HG02885 (cell line): ENCODE data around the gene GADD45B.
"Not testable (repeated sequence)": the region's sequence is repeated elsewhere in the genome, so short reads cannot be mapped to it uniquely, and the experiment has no call there.

Experiments used
- ATAC-seq: cut with Tn5 transposase; IDR thresholded peaks from one replicate; pipeline ENCODE4 v1.9.1; 2021; ENCODE audit warnings: mild to moderate bottlenecking; ENCODE audit not compliant: unreplicated experiment, poor library complexity

GADD45B gene

GRCh38 chr19:2484178-2484937, 8.4 kb downstream of the GADD45B start:
- ATAC-seq, result no peak

- no peak for ATAC-seq
Measured at GRCh38 chr19:2485428-2485827, 9.5 kb downstream of the GADD45B start.

GRCh38 chr19:2487090-2487489, 11.2 kb downstream of the GADD45B start:
- no peak for ATAC-seq

GRCh38 chr19:2487842-2488241, 11.9 kb downstream of the GADD45B start:
- no peak for ATAC-seq

GRCh38 chr19:2488405-2488941, 12.5 kb downstream of the GADD45B start:
- ATAC-seq, result no peak

- ATAC-seq, result no peak
Measured at GRCh38 chr19:2488942-2489731, 13.2 kb downstream of the GADD45B start.

GRCh38 chr19:2490659-2491058, 14.7 kb downstream of the GADD45B start:
- ATAC-seq, result no peak

- no peak for ATAC-seq
Measured at GRCh38 chr19:2491130-2491801, 15.3 kb downstream of the GADD45B start.

- no peak for ATAC-seq
Measured at GRCh38 chr19:2492870-2493269, 16.9 kb downstream of the GADD45B start.

- ATAC-seq, result not testable (repeated sequence)
Measured at GRCh38 chr19:2493448-2493847, 17.5 kb downstream of the GADD45B start.

GRCh38 chr19:2494084-2494446, 18.1 kb downstream of the GADD45B start:
- no peak for ATAC-seq

GRCh38 chr19:2494447-2495129, 18.7 kb downstream of the GADD45B start:
- ATAC-seq, result no peak

GRCh38 chr19:2495130-2495641, 19.3 kb downstream of the GADD45B start:
- no peak for ATAC-seq

- no peak for ATAC-seq
Measured at GRCh38 chr19:2495651-2496316, 19.9 kb downstream of the GADD45B start.

- no peak for ATAC-seq
Measured at GRCh38 chr19:2497186-2497585, 21.3 kb downstream of the GADD45B start.

GRCh38 chr19:2500156-2500555, 24.2 kb downstream of the GADD45B start:
- no peak for ATAC-seq

GRCh38 chr19:2500841-2501261, 24.9 kb downstream of the GADD45B start:
- ATAC-seq, result no peak

GRCh38 chr19:2503521-2504109, 27.7 kb downstream of the GADD45B start:
- no peak for ATAC-seq

GRCh38 chr19:2506656-2507055, 30.7 kb downstream of the GADD45B start:
- ATAC-seq, result not testable (repeated sequence)
